ENCODE measurements around the gene UAP1L1. TPM values are rescaled to one million over a fixed set of nuclear protein-coding genes. Genes with fewer than 3 reads are reported as not detected.
A peak's percentile ranks its signal among the peaks of the same experiment; 100 is the strongest.
"Not testable (repeated sequence)": the region's sequence is repeated elsewhere in the genome, so short reads cannot be mapped to it uniquely, and the experiment has no call there.

The UAP1L1 gene, protein sequence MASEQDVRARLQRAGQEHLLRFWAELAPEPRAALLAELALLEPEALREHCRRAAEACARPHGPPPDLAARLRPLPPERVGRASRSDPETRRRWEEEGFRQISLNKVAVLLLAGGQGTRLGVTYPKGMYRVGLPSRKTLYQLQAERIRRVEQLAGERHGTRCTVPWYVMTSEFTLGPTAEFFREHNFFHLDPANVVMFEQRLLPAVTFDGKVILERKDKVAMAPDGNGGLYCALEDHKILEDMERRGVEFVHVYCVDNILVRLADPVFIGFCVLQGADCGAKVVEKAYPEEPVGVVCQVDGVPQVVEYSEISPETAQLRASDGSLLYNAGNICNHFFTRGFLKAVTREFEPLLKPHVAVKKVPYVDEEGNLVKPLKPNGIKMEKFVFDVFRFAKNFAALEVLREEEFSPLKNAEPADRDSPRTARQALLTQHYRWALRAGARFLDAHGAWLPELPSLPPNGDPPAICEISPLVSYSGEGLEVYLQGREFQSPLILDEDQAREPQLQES
- 6.1 and 12.4 TPM in 2 replicates for total RNA-seq (2014; rRNA removed; shearing (Covaris generic))

DNA sequence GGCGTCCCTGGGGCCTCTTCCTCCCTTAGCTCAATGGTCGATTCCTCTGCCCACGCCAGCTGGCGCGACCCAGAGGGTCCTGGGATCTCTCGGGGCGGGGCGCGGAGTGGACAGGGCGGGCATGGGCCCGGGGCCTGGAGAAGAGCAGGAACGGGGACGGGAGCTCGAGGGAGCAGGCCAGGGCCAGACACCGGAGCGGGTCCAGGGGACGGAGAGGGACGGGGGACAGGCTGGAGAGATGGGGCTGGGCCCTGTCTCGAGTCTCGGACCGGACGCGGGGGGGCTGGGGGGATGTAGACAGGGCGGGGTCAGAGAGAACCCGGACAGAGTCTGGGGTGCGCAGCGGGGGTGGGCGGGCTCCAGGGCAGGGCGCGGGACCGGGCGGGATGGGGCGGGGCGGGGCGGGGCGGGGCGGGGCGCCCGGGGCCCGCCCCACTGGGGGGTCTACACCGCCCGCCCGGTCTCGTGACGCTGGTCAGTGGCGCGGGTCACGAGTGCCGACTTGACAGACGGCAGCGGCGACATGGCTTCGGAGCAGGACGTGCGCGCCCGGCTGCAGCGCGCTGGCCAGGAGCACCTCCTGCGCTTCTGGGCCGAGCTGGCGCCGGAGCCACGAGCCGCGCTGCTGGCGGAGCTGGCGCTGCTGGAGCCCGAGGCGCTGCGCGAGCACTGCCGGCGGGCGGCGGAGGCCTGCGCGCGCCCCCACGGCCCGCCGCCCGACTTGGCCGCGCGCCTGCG lies at the start of gene UAP1L1:
UAP1L1 (plus strand) TSS at position 508 of the 738 bp plus-strand sequence; CDS start at position 524, 16 bp downstream.
- peak; percentile 76 for DNase-seq (ENCODE audit: low read depth)

DNA sequence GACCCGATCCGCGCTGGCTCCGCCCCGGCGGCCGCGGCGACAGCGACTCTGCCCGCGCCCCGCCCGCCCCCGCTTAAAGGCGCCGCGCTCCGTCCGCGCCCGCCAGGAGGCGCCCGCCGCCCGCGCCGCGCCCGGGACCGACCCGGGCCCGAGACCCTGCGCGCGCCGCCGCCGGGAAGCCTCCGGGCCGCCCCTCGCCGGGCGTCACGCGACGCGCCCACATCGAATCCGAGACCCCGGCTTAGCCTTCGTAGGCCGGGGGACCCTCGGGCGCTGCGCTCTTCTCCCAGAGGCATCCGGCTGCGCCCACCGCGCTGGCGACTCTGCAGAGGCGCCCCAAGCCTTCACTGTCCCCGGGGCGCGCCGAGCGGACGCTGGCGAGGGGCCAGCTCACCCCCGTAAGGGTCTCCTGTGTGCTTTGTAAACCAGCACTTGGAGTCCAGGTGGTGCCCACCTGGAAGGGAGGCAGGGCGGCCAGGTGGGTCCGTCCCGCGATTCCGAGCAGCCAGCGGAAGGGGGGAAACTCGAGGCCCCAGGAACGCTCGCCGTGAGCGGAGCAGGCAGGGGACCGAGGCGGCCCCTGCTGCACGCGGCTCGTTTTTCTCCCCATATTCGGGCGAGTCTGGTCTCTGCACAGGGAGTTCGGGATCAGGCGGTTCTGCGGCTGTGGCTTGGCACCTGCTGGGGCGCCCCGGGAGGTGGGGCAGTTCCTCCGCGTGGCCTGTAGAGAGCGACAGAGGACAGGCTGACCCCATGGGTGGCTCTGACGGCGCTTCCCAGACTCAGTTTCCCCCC lies 48.9 kb upstream of the UAP1L1 start:
- DNase-seq (ENCODE audit: low read depth), result peak; percentile 76

DNA sequence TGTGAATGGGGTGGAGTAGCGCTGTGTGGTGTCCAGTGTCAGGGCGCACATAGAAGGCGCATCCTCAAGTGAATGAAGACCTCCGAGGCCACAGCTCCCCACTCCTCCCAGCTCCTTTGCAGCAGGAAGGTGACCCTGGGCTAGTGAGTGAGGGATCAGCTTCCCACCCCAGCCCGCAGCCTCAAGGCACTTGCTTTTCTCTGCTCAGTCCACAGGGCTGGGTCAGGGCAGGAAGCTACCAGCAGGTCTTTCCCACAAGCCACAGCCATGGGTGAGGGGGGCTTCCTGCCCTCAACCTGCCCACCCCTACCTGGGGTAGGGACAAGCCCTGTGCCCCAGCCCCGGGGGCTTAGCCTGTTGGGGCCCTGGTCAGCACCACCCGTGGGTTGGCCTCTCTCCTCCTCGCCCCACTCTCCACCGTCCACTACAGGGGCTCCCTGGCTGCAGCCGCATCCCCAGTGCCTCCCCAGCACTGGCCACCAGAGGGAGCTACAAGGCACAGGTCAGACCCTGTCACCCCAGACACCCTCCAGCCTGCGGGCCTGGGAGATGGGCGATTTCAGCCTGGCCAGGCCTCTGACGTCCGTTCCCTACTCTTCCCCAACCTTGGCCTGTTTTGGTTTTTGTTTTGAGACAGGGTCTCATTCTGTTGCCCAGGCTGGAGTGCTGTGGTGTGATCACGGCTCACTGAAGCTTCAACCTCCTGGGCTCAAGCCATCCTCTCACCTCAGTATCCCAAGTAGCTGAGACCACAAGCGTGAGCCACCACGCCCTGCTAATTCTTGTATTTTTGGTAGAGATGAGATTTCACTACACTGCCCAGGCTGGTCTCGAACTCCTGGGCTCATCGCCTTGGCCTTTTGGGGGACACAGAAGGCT lies 48.0 kb upstream of the UAP1L1 start:
- DNase-seq (ENCODE audit: low read depth), result peak; percentile 82

- DNase-seq (ENCODE audit: low read depth), result no peak
These were observed 47.3 kb upstream of the UAP1L1 start for GRCh38 chr9:137030006-137030405.

DNA sequence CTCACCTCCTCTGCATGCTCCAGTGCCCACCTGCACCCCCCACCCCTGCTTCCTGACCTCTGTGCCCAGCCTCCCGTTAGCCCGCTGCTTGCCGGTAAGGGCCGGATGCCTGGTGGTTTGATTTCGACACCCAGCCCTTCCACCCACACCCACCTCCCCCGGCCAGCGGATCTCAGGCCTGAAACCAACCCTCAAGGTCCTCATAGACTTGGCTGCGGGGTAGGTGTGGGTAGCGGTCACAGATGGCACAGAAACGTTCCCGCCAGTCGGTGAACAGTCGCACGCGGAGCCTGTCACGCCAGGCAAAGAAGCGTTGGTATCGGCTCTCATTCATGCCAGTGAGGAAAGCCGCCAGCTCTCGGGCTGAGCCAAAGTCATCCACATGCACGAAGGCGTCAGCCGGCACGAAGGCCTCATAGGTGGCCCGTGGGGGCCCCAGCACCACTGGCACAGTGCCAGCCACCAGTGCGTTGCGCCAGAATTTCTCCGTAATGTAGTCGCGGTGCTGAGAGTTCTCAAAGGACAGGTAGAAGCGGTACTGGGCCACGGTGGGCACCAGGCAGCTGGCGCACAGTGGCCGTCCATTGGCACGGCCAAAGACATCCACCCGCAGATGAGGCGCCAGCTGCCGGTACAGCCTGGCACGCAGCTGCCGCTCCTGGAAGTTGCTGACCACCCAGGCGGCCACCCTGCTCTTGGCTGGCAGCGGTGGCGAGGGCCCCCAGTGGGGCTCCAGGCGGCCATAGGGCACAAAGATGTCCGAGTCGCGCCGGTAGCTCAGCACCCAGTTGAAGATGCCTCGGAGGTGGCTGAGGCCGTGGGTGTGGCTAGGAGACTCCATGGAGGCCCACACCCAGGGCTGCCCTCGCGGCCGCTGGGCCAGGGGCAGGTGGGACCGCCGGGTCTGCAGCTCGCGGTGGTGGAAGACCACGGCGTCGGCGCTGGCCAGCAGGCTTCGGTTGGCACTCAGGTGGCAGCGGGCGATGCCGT lies 46.5 kb upstream of the UAP1L1 start:
- no peak for DNase-seq (ENCODE audit: low read depth)

- no peak for DNase-seq (ENCODE audit: low read depth)
These were observed 45.2 kb upstream of the UAP1L1 start, which contains the start of gene FUT7 for GRCh38 chr9:137031904-137032640. Gene FUT7, minus strand, starts transcription at chr9:137032088. Its CDS starts 97 bp downstream, at chr9:137031991.

DNA sequence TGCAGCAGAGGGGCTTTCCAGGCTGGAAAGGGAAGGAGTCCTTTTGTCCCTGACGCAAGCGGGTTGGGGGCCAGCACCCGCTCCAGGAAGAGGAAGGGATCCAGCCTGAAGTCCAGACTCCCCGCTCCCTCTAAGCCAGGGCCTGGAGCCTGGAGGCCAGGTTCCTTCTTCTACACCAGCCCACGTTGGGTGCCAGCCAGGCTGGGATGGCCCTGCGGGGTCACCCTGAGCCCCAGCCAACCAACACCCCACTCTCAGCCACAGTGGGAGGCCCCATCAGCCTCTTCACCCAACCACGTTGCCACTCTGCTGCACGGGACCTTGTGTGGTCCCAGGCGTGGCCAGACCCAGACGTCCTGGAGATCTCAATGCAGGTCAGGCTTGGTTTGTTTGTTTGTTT lies 44.5 kb upstream of the UAP1L1 start:
- no peak for DNase-seq (ENCODE audit: low read depth)

- not testable (repeated sequence) for DNase-seq (ENCODE audit: low read depth)
These were observed 43.8 kb upstream of the UAP1L1 start for GRCh38 chr9:137033481-137033880.

DNA sequence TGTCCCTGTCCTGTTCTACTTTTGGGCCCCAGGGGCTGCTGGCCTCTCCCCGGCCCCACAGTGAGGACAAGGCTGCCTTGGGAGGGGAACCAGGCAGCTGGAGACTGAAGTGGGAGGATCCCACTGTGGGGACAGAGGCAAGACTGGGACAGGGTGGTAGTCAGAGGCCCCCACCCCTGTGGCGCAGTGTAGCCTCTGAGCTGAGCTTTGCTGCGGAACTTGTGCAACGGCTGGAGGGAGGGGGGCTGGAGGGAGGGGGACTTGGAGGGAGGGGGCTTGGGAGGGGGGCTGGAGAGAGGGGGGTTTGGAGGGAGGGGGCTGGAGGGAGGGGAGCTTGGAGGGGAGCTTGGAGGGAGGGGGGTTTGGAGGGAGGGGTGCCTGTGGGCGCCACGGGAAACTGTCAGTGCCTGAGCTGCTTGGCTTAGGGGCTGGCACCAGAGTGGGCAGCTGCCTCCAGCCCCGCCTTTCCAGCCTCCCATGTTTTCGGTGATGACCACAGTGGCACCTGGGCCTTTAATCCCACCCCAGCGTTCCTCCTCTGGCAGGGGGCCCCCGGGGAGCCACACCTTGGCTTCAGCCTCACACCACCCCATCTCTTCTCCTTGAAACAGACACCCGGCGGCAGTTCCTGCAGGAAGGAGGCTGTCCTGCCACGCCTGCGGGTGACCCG lies 43.1 kb upstream of the UAP1L1 start:
- peak; percentile 45 for DNase-seq (ENCODE audit: low read depth)

DNA sequence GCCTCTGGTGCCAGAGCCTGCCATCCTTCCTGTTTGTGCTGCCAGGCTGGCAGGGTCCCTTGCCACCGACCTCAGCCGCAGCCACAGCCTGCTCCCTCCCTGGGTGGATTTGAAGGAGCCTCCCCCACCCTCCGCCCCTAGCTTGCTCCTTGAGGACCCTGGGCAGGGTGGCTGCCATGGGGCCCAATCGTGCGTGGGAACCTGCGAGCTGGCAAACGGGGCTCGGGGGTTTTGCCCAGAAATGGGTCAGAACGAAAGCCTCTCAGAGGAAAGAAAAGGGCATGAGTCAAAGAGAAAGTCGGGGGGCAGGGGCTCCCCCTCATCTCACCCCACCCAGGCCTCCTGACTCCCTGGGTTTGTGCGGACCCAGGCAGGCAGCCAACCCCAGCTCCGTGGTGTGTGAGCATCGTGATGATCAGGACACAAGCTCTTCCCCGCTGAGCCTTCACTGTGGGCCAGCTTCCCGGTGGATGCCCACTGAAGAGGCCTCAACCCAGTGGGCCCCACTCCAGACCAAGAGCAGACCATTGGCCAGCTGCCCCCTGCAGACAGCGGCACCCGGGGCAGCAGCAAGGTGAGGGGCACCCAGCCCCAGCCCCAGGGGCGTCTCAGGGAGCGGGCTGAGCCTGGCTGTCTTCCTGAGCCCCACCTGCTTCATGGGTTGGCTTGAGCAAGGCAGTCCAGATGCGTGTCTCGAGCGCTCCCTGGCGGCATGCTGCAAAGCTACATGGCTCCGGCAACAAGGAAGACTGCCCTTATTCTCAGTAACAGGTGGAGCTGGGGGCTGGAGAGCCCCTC lies 42.4 kb upstream of the UAP1L1 start:
- peak; percentile 92 for DNase-seq (ENCODE audit: low read depth)

GRCh38 chr9:137035507-137035834 lies 41.8 kb upstream of the UAP1L1 start:
- DNase-seq (ENCODE audit: low read depth), result no peak

DNA sequence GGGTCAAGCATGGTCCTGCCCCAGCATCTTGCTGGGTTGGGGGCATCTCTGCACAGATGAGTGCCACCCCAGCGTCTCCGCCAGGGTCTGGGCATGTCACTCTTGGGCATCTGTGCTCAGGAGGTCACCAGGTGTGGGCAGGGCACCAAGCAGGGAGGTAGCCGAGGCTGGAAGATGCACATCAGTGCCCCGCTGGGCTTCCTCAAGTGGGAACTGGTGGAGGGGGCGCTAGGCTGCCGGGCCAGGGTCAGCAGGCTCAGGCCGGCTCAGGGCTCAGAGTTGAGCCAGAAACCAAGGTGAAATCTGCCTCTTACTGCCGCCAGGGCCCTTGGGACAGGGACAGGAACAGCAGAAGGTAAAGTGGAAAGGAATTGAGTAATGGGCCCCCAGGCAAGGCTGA lies 41.4 kb upstream of the UAP1L1 start:
- no peak for DNase-seq (ENCODE audit: low read depth)

DNA sequence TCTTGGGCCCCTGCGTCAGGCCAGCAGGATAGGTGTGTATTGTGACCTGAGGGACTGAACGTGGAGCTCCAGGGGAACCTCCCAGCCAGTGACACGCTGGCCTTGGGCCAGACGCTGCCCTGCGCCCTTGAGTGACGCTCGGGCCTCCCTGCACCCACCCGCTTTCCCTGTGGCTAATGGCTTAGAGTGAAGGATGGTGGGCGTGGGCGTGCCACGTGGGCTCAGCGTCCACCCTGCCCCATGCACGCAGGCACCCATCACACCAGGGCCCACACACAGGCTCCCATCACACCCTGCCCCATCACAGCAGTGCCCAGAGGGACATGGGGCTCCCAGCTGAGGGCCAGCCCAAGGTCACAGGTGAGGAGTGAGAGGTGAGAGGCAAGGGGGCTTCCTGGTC lies 40.3 kb upstream of the UAP1L1 start:
- DNase-seq (ENCODE audit: low read depth), result no peak

GRCh38 chr9:137037483-137037882 lies 39.8 kb upstream of the UAP1L1 start:
- DNase-seq (ENCODE audit: low read depth), result no peak

GRCh38 chr9:137038916-137039315 lies 38.4 kb upstream of the UAP1L1 start:
- DNase-seq (ENCODE audit: low read depth), result no peak

DNA sequence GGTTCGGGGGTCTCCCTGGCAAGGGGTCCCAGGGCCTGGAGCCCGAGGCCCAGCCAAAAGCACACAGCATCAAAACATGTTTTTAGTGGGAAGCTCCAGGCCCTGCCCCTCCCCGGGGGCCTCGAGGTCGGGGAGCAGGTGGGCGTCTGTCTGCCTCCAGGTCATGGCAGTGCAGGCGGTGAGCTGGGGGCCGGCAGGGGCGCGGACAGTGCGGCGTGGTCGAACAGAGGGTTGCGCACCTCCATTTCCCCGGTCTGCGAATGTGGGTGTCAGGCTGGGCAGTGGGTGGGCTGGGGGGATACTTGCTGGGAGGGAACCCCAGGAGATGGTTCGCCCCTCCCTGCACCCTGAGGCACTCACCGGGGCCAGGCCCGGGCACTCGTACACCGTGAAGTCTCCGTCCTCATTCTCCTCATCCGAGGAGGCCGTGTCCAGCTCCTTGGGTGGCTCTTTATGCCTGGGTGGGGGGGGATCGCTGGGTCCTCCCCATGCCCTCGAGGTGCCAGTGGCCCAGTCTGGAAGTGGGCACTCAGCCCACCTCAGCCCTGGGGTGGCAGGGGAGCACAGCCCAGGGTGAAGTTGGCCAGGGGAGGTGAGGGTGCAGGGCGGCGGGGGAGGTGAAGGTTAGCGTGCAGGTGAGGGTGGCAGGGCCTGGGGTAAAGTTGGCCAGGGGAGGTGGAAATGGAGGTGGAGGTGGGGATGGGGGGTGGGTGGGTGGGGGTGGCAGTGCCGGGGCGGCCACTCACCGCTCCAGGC lies 37.5 kb upstream of the UAP1L1 start:
- no peak for DNase-seq (ENCODE audit: low read depth)

- no peak for DNase-seq (ENCODE audit: low read depth)
These were observed 36.7 kb upstream of the UAP1L1 start for GRCh38 chr9:137040568-137040967.
